ENCODE measurements around the gene SERTAD4. TPM values are rescaled to one million over a fixed set of nuclear protein-coding genes. Genes with fewer than 3 reads are reported as not detected.
A peak's percentile ranks its signal among the peaks of the same experiment; 100 is the strongest.

The SERTAD4 gene
- total RNA-seq, 4 donors from 2014 or later: 6.4 to 8.8 (median 8.1) TPM

- Histone ChIP-seq H3K9me3 (no peaks in the 10 kb centered on the region), H3K27ac (peak overlapping the region; percentile 7 to 50), H3K4me3 (peak overlapping the region; percentile 25 to 47), H3K27me3 (no peaks in the 10 kb centered on the region), H3K36me3 (no peaks in the 10 kb centered on the region), H3K4me1 (no peaks in the 10 kb centered on the region)
- no peak for TF ChIP-seq POLR2A (IDR thresholded peaks at IDR 0.05)
- no peak for TF ChIP-seq CTCF (IDR thresholded peaks at IDR 0.05)
- intact Hi-C loops (cut with DNase I; ENCODE audit: low total_unique reads): no loop called here
- no peak for DNase-seq
Measured at GRCh38 chr1:210251680-210252490, 19.3 kb downstream of the SERTAD4 start.

- intact Hi-C loops (cut with DNase I; ENCODE audit: low total_unique reads): no loop called here
- DNase-seq: no peak
- Histone ChIP-seq H3K27me3 (no peaks in the 10 kb centered on the region), H3K27ac (no peak overlapping the region), H3K4me1 (no peaks in the 10 kb centered on the region), H3K36me3 (no peaks in the 10 kb centered on the region), H3K9me3 (no peaks in the 10 kb centered on the region), H3K4me3 (no peak overlapping the region)
- TF ChIP-seq CTCF (IDR thresholded peaks at IDR 0.05): no peak
- no peak for TF ChIP-seq POLR2A (IDR thresholded peaks at IDR 0.05)
Measured at GRCh38 chr1:210252621-210253051, 20.0 kb downstream of the SERTAD4 start.

- intact Hi-C loops (cut with DNase I; ENCODE audit: low total_unique reads): no loop called here
Measured at GRCh38 chr1:210254298-210254697, 21.7 kb downstream of the SERTAD4 start.

GRCh38 chr1:210257698-210258529 is 25.3 kb downstream of the SERTAD4 start:
- no peaks in the 10 kb centered on the region for H3K36me3 ChIP-seq
- no peaks in the 10 kb centered on the region for H3K9me3 ChIP-seq
- no peak for DNase-seq
- intact Hi-C loops (cut with DNase I; ENCODE audit: low total_unique reads): no loop called here
- TF ChIP-seq CTCF (IDR thresholded peaks at IDR 0.05): no peak
- TF ChIP-seq POLR2A (IDR thresholded peaks at IDR 0.05): no peak
- H3K27ac ChIP-seq: peak overlapping the region in 1 of 2 donors; percentile 22
- H3K4me1 ChIP-seq: peaks cover 0 to 12% of the 10 kb centered on the region in 2 donors
- H3K27me3 ChIP-seq: no peaks in the 10 kb centered on the region
- H3K4me3 ChIP-seq: no peak overlapping the region

More at GRCh38 chr1:210254298-210254697, 21.7 kb downstream of the SERTAD4 start:
- Histone ChIP-seq H3K36me3 (no peaks in the 10 kb centered on the region), H3K4me1 (no peaks in the 10 kb centered on the region), H3K9me3 (no peaks in the 10 kb centered on the region), H3K27ac (no peak overlapping the region), H3K4me3 (no peak overlapping the region), H3K27me3 (no peaks in the 10 kb centered on the region)
- DNase-seq: no peak
- TF ChIP-seq POLR2A (IDR thresholded peaks at IDR 0.05): no peak

GRCh38 chr1:210259561-210259960 is 27.0 kb downstream of the SERTAD4 start:
- DNase-seq: no peak
- Histone ChIP-seq H3K9me3 (no peaks in the 10 kb centered on the region), H3K36me3 (no peaks in the 10 kb centered on the region), H3K27ac (peak overlapping the region in 1 of 2 donors; percentile 21), H3K27me3 (no peaks in the 10 kb centered on the region), H3K4me3 (no peak overlapping the region), H3K4me1 (peaks cover 0 to 19% of the 10 kb centered on the region in 2 donors)
- TF ChIP-seq POLR2A (IDR thresholded peaks at IDR 0.05): no peak
- no peak for TF ChIP-seq CTCF (IDR thresholded peaks at IDR 0.05)
- intact Hi-C loops (cut with DNase I; ENCODE audit: low total_unique reads): no loop called here

Measured in uterus (tissue), 4 donors.